H9 (cell line): ENCODE results near the gene NKG7. TPM values are rescaled to one million over a fixed set of nuclear protein-coding genes. Genes with fewer than 3 reads are reported as not detected.

Experiments used
- DNase-seq: peaks from one replicate; pipeline ENCODE4 v3.0.0-alpha.2; 2017
- H2AFZ ChIP-seq: one replicate; pipeline ENCODE4 v1.6.1; 2013; ENCODE audit warnings: mild to moderate bottlenecking, low read length, control low read depth, moderate library complexity
- H2AK5ac ChIP-seq: 2 replicates; pipeline ENCODE4 v1.6.1; 2013; ENCODE audit warnings: low read length, control low read depth, mixed read lengths; ENCODE audit not compliant: insufficient read length
- H2BK120ac ChIP-seq: one replicate; pipeline ENCODE4 v1.6.1; 2013; ENCODE audit warnings: low read depth, mild to moderate bottlenecking, low read length, control low read depth, inconsistent platforms; ENCODE audit not compliant: poor library complexity, severe bottlenecking
- H2BK12ac ChIP-seq: 2 replicates; pipeline ENCODE4 v1.6.1; 2013; ENCODE audit warnings: low read length, control low read depth, mixed read lengths, low read depth; ENCODE audit not compliant: insufficient read length
- H2BK15ac ChIP-seq: 2 replicates; pipeline ENCODE4 v1.6.1; 2013; ENCODE audit warnings: low read depth, low read length, control low read depth
- H2BK20ac ChIP-seq: one replicate; pipeline ENCODE4 v1.6.1; 2013; ENCODE audit warnings: low read depth, mild to moderate bottlenecking, low read length, control low read depth, inconsistent platforms; ENCODE audit not compliant: poor library complexity, severe bottlenecking
- H2BK5ac ChIP-seq: 2 replicates; pipeline ENCODE4 v1.6.1; 2013; ENCODE audit warnings: low read length, control low read depth, mixed read lengths; ENCODE audit not compliant: insufficient read length
- H3K14ac ChIP-seq: 2 replicates; pipeline ENCODE4 v1.6.1; 2013; ENCODE audit warnings: low read length, control low read depth; ENCODE audit not compliant: insufficient read depth
- H3K18ac ChIP-seq: 2 replicates; pipeline ENCODE4 v1.6.1; 2013; ENCODE audit warnings: low read depth, mild to moderate bottlenecking, mixed read lengths, low read length, control low read depth; ENCODE audit not compliant: insufficient read length
- H3K23ac ChIP-seq: 2 replicates; pipeline ENCODE4 v1.6.1; 2013; ENCODE audit warnings: low read length, control low read depth, mixed read lengths, low read depth; ENCODE audit not compliant: insufficient read length
- H3K23me2 ChIP-seq: 2 replicates; pipeline ENCODE4 v1.6.1; 2013; ENCODE audit warnings: low read depth, mild to moderate bottlenecking, mixed read lengths, low read length, control low read depth; ENCODE audit not compliant: insufficient read length, poor library complexity, severe bottlenecking
- H3K27ac ChIP-seq: 2 replicates; pipeline ENCODE4 v1.5.1; 2013; ENCODE audit warnings: low read length, control low read depth, mixed read lengths, low read depth; ENCODE audit not compliant: insufficient read length
- H3K27me3 ChIP-seq: 2 replicates; pipeline ENCODE4 v1.6.1; 2013; ENCODE audit warnings: low read length, control low read depth, inconsistent platforms; ENCODE audit not compliant: insufficient read depth
- H3K4ac ChIP-seq: 2 replicates; pipeline ENCODE4 v1.6.1; 2013; ENCODE audit warnings: low read depth, mild to moderate bottlenecking, control low read depth, inconsistent platforms, low read length, moderate library complexity
- H3K4me1 ChIP-seq: 2 replicates; pipeline ENCODE4 v1.6.1; 2013; ENCODE audit warnings: low read length, control low read depth, inconsistent platforms; ENCODE audit not compliant: insufficient read depth
- H3K4me2 ChIP-seq: 2 replicates; pipeline ENCODE4 v1.6.1; 2013; ENCODE audit warnings: low read length, control low read depth, mixed read lengths; ENCODE audit not compliant: insufficient read length, insufficient read depth
- H3K56ac ChIP-seq: 2 replicates; pipeline ENCODE4 v1.6.1; 2013; ENCODE audit warnings: low read depth, mild to moderate bottlenecking, mixed read lengths, low read length, control low read depth; ENCODE audit not compliant: insufficient read length
- H3K79me1 ChIP-seq: 2 replicates; pipeline ENCODE4 v1.6.1; 2013; ENCODE audit warnings: low read depth, mild to moderate bottlenecking, moderate library complexity, low read length, control low read depth, inconsistent platforms; ENCODE audit not compliant: insufficient read depth, poor library complexity, severe bottlenecking
- H3K79me2 ChIP-seq: 2 replicates; pipeline ENCODE4 v1.6.1; 2013; ENCODE audit warnings: low read length, control low read depth, inconsistent platforms; ENCODE audit not compliant: insufficient read depth
- H3K9ac ChIP-seq: 2 replicates; pipeline ENCODE4 v1.6.1; 2013; ENCODE audit warnings: low read length, control low read depth, mixed read lengths; ENCODE audit not compliant: insufficient read length; ENCODE audit errors: extremely low read depth
- H3K9me3 ChIP-seq: one replicate; pipeline ENCODE4 v1.6.1; 2013; ENCODE audit warnings: low read depth, low read length, inconsistent platforms; ENCODE audit not compliant: control insufficient read depth
- H3T11ph ChIP-seq: one replicate; pipeline ENCODE4 v1.6.1; 2013; ENCODE audit warnings: mild to moderate bottlenecking, low read length, control low read depth, inconsistent platforms
- H4K20me1 ChIP-seq: one replicate; pipeline ENCODE4 v1.6.1; 2013; ENCODE audit not compliant: control insufficient read depth, insufficient read length, insufficient read depth
- H4K5ac ChIP-seq: 2 replicates; pipeline ENCODE4 v1.6.1; 2013; ENCODE audit warnings: low read depth, mild to moderate bottlenecking, mixed read lengths, low read length, control low read depth; ENCODE audit not compliant: insufficient read length
- H4K8ac ChIP-seq: replicated peaks from 2 replicates; pipeline ENCODE4 v1.6.1; 2013; ENCODE audit warnings: low read length, control low read depth, mixed read lengths, low read depth; ENCODE audit not compliant: insufficient read length
- H4K91ac ChIP-seq: 2 replicates; pipeline ENCODE4 v1.6.1; 2013; ENCODE audit warnings: low read depth, mild to moderate bottlenecking, moderate library complexity, mixed read lengths, low read length, control low read depth; ENCODE audit not compliant: insufficient read length
- H3K27ac Mint-ChIP-seq, 3 experiments: 2 replicates in 2 of 3; 3 replicates in 1 of 3; pipeline ENCODE4 v1.8.0; 2020 to 2021; ENCODE audit warnings: mixed read lengths in 3 of 3, mild to moderate bottlenecking in 1 of 3, moderate library complexity in 1 of 3
- H3K27me3 Mint-ChIP-seq: 2 replicates; pipeline ENCODE4 v1.8.0; 2021; ENCODE audit warnings: low read depth, mild to moderate bottlenecking, moderate library complexity, mixed read lengths
- H3K36me3 Mint-ChIP-seq, 3 experiments: 2 replicates in 2 of 3; 3 replicates in 1 of 3; pipeline ENCODE4 v1.8.0; 2020 to 2021; ENCODE audit warnings: low read depth in 3 of 3, mixed read lengths in 3 of 3; ENCODE audit not compliant: insufficient read depth in 1 of 3
- H3K4me1 Mint-ChIP-seq, 2 experiments: 2 replicates each; pipeline ENCODE4 v1.8.0; 2020; ENCODE audit warnings: mixed read lengths in 2 of 2
- H3K4me3 Mint-ChIP-seq, 2 experiments: 2 replicates in 1 of 2; 3 replicates in 1 of 2; pipeline ENCODE4 v1.8.0; 2020 to 2021; ENCODE audit warnings: mild to moderate bottlenecking in 2 of 2, mixed read lengths in 2 of 2, moderate library complexity in 1 of 2
- H3K9me3 Mint-ChIP-seq, 2 experiments: 2 replicates in 1 of 2; 3 replicates in 1 of 2; pipeline ENCODE4 v1.8.0; 2020; ENCODE audit warnings: mild to moderate bottlenecking in 2 of 2, mixed read lengths in 2 of 2, moderate library complexity in 1 of 2
- WGBS: extraction: QIAGEN DNeasy Blood & Tissue Kit; methylation state at CpG from one replicate; pipeline ENCODE4 v1.1.7; 2013; ENCODE audit warnings: missing lambda C conversion rate, low lambda C conversion rate, mixed read lengths; ENCODE audit not compliant: insufficient read length; ENCODE audit errors: extremely low coverage; 5-methylcytosine and 5-hydroxymethylcytosine counted together
- total RNA-seq: library from RNA; stranded (reverse); gene quantifications from 2 replicates; pipeline ENCODE4 v1.2.1, GENCODE V29; 2021
- TF ChIP-seq, protein P1 (sequence below): fragments of 200-600 bp; sonication (generic); conservative IDR thresholded peaks from 3 replicates; pipeline ENCODE4 v1.8.0; 2021; ENCODE audit warnings: antibody characterized with exemption, mild to moderate bottlenecking

The NKG7 gene
- total RNA-seq, 1 experiment from 2014 or later, result not detected

GRCh38 chr19:51323481-51324166 is 48.8 kb downstream of the NKG7 start:
- Histone ChIP-seq H3K4ac (no peak overlapping the region), H2AK5ac (no peak overlapping the region), H2BK120ac (no peak overlapping the region), H3K4me1 (no peaks in the 10 kb centered on the region; the same call in 1 of the 2 replicates), H3K23me2 (peaks cover 8% of the 10 kb centered on the region), H3K56ac (no peak overlapping the region), H3K9me3 (no peaks in the 10 kb centered on the region), H3K27ac (no peak overlapping the region), H2AFZ (no peak overlapping the region), H3K9ac (no peak overlapping the region), H2BK15ac (no peak overlapping the region), H3K18ac (no peak overlapping the region), H3K79me1 (no peaks in the 10 kb centered on the region), H3K14ac (no peak overlapping the region; the same call in 1 of the 2 replicates), H2BK20ac (no peak overlapping the region), H3K4me2 (no peak overlapping the region), H3T11ph (no peak overlapping the region), H4K5ac (no peak overlapping the region), H4K8ac (no peak overlapping the region), H3K23ac (no peak overlapping the region), H2BK5ac (no peak overlapping the region), H4K91ac (no peak overlapping the region), H4K20me1 (no peaks in the 10 kb centered on the region), H3K79me2 (no peaks in the 10 kb centered on the region), H2BK12ac (no peak overlapping the region), H3K27me3 (no peaks in the 10 kb centered on the region)
- Mint-ChIP-seq H3K4me1 (peaks cover 8 to 19% of the 10 kb centered on the region in 2 experiments), H3K4me3 (no peak overlapping the region), H3K9me3 (no peaks in the 10 kb centered on the region), H3K27ac (no peak overlapping the region), H3K36me3 (peaks cover 5 to 15% (median 9%) of the 10 kb centered on the region in 3 experiments; a peak in 5 of 7 replicates), H3K27me3 (peaks cover 5% of the 10 kb centered on the region)
- TF ChIP-seq, protein P1, sequence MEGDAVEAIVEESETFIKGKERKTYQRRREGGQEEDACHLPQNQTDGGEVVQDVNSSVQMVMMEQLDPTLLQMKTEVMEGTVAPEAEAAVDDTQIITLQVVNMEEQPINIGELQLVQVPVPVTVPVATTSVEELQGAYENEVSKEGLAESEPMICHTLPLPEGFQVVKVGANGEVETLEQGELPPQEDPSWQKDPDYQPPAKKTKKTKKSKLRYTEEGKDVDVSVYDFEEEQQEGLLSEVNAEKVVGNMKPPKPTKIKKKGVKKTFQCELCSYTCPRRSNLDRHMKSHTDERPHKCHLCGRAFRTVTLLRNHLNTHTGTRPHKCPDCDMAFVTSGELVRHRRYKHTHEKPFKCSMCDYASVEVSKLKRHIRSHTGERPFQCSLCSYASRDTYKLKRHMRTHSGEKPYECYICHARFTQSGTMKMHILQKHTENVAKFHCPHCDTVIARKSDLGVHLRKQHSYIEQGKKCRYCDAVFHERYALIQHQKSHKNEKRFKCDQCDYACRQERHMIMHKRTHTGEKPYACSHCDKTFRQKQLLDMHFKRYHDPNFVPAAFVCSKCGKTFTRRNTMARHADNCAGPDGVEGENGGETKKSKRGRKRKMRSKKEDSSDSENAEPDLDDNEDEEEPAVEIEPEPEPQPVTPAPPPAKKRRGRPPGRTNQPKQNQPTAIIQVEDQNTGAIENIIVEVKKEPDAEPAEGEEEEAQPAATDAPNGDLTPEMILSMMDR, result no peak
- DNase-seq, result no peak
- WGBS, result no CpG with 5 or more reads among the region's 29 CpGs
